Upper lobe of left lung (tissue), 6 donors: ENCODE measurements around the gene FAM8A1. TPM values are rescaled to one million over a fixed set of nuclear protein-coding genes. Genes with fewer than 3 reads are reported as not detected.
"Not testable (repeated sequence)": the region's sequence is repeated elsewhere in the genome, so short reads cannot be mapped to it uniquely, and the experiment has no call there.

Experiments used
- ATAC-seq, 2 donors: fragments of 200-7000 bp; cut with Tn5 transposase; one replicate each; pipeline ENCODE4 v1.9.1; 2022; ENCODE audit warnings: mild to moderate bottlenecking in 2 of 2, moderate library complexity in 2 of 2; ENCODE audit not compliant: low FRiP score in 2 of 2
- DNase-seq, 2 donors: peaks; one replicate each; pipeline ENCODE4 v3.0.0-alpha.2; 2019 to 2020
- H3K27ac ChIP-seq, 4 donors: fragments of 200-600 bp; sonication (generic); one replicate each; pipeline ENCODE4 v1.5.1; 2016 to 2019
- H3K27me3 ChIP-seq, 4 donors: fragments of 200-600 bp; sonication (generic); one replicate each; pipeline ENCODE4 v1.5.1; 2017 to 2019
- H3K36me3 ChIP-seq, 4 donors: fragments of 200-600 bp; sonication (generic); one replicate each; pipeline ENCODE4 v1.5.1; 2016 to 2019
- H3K4me1 ChIP-seq, 4 donors: fragments of 200-600 bp; sonication (generic); one replicate each; pipeline ENCODE4 v1.5.1; 2018 to 2019
- H3K4me3 ChIP-seq, 4 donors: fragments of 200-600 bp; sonication (generic); one replicate each; pipeline ENCODE4 v1.5.1; 2017 to 2019; ENCODE audit warnings: mild to moderate bottlenecking in 2 of 4, moderate library complexity in 1 of 4
- H3K9me3 ChIP-seq, 4 donors: fragments of 200-600 bp; sonication (generic); one replicate each; pipeline ENCODE4 v1.5.1; 2018 to 2019
- CTCF ChIP-seq, 6 experiments: fragments of 450-650 bp in 4 of 6; fragments of 200-600 bp in 2 of 6; sonication (generic) in 2 of 6; IDR thresholded peaks; one replicate each; pipeline ENCODE4 v1.5.1; 2016 to 2019; ENCODE audit warnings: antibody characterized with exemption in 6 of 6
- EP300 ChIP-seq, 4 donors: sonication (generic); formaldehyde crosslinking; IDR thresholded peaks; one replicate each; pipeline ENCODE4 v1.5.1; 2017; ENCODE audit warnings: antibody characterized with exemption in 4 of 4, control low read depth in 2 of 4
- POLR2A ChIP-seq, 4 donors: fragments of 450-650 bp; IDR thresholded peaks; one replicate each; pipeline ENCODE4 v1.5.1; 2016 to 2017; ENCODE audit warnings: antibody characterized with exemption in 4 of 4, mild to moderate bottlenecking in 2 of 4
- POLR2AphosphoS5 ChIP-seq, 2 donors: sonication (generic); formaldehyde crosslinking; IDR thresholded peaks; one replicate each; pipeline ENCODE4 v1.5.1; 2017; ENCODE audit warnings: antibody characterized with exemption in 2 of 2
- whole genome bisulfite sequencing, 2 donors: methylation state at CpG; one replicate each; pipeline ENCODE4 v1.1.5; 2017 to 2018; 5-methylcytosine and 5-hydroxymethylcytosine counted together
- total RNA-seq, 6 donors: library from RNA; depleted of rRNA in 4 of 6; stranded (reverse); fragments of >200 nt in 4 of 6; gene quantifications; one replicate each; pipeline versions ENCODE4 v1.1.0 to v1.2.1, GENCODE V29; 2016 to 2021
- donor health status: DM: no; HTN: no; CAD: no; lungs with moderate emphysema.
- donor health status: DM: no; HTN: yes; CAD: no; lungs with severe emphysema.

The FAM8A1 gene
- total RNA-seq, 6 donors from 2014 or later: 10.5 to 46.1 (median 24.7) TPM

DNA sequence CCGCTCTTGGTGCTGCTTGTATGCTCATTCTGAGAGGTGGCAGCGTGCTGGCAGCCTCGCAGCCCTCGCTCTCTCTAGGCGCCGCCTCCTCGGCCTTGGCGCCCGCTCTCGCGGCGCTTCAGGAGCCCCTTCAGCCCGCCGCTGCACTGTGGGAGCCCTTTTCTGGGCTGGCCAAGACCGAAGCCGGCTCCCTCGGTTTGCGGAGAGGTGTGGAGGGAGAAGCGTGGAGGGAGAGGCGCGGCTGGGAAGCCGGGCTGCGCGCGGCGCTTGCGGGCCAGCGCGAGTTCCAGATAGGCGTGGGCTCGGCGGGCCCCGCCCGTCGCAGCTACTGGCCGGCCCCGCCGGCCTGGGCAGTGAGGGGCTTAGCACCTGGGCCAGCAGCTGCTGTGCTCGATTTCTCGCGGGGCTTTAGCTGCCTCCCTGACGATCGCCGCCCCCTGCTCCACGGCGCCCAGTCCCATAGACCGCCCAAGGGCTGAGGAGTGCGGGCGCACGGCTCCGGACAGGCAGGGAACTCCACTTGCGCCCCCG is 19.5 kb upstream of the FAM8A1 start:
- Histone ChIP-seq H3K36me3 (no peaks in the 10 kb centered on the region), H3K27ac (peak overlapping the region in 1 of 4 donors; percentile 67), H3K4me1 (peaks cover 4 to 25% (median 8%) of the 10 kb centered on the region in 4 donors), H3K4me3 (peak overlapping the region; percentile 46 to 56 (median 52)), H3K9me3 (peaks cover 0 to 11% (median 8%) of the 10 kb centered on the region in 4 donors), H3K27me3 (no peaks in the 10 kb centered on the region)
- ATAC-seq (peak; percentile 73 to 89), DNase-seq (peak; percentile 39 to 92)
- TF ChIP-seq EP300 (IDR thresholded peaks at IDR 0.05) (no peak), CTCF (IDR thresholded peaks at IDR 0.05) (no peak), POLR2A (IDR thresholded peaks at IDR 0.05) (no peak), POLR2AphosphoS5 (IDR thresholded peaks at IDR 0.05) (no peak)
- WGBS, 2 donors: 20 to 37% methylated on average over 19 to 25 of the region's 53 CpGs

GRCh38 chr6:17581282-17581681 is 18.8 kb upstream of the FAM8A1 start:
- not testable (repeated sequence) for H3K27ac ChIP-seq, H3K36me3 ChIP-seq, ATAC-seq, H3K27me3 ChIP-seq, H3K4me3 ChIP-seq, DNase-seq
- peaks cover 4 to 32% (median 10%) of the 10 kb centered on the region in 4 donors for H3K4me1 ChIP-seq
- 94 to 95% methylated on average over 6 to 7 of the region's 7 CpGs for WGBS, 2 donors
- peaks cover 0 to 11% (median 8%) of the 10 kb centered on the region in 4 donors for H3K9me3 ChIP-seq

GRCh38 chr6:17583811-17584210 is 16.3 kb upstream of the FAM8A1 start:
- Histone ChIP-seq H3K4me3 (no peak overlapping the region), H3K27me3 (no peaks in the 10 kb centered on the region)
- 10 to 20% methylated on average over 5 of the region's 5 CpGs for WGBS, 2 donors

GRCh38 chr6:17584241-17584803 is 15.8 kb upstream of the FAM8A1 start:
- no peaks in the 10 kb centered on the region for H3K27me3 ChIP-seq
- peak overlapping the region; percentile 44 to 78 (median 60) for H3K27ac ChIP-seq
- no peaks in the 10 kb centered on the region for H3K36me3 ChIP-seq
- DNase-seq (peak in 1 of 2 donors; percentile 29), ATAC-seq (peak; percentile 71 to 77)
- no peak overlapping the region for H3K4me3 ChIP-seq
- 6 to 8% methylated on average over 7 of the region's 7 CpGs for WGBS, 2 donors
- no peak for TF ChIP-seq POLR2A (IDR thresholded peaks at IDR 0.05)
- TF ChIP-seq CTCF (IDR thresholded peaks at IDR 0.05): peak; percentile 59 to 88 (median 74)
- no peak for TF ChIP-seq POLR2AphosphoS5 (IDR thresholded peaks at IDR 0.05)
- no peak for TF ChIP-seq EP300 (IDR thresholded peaks at IDR 0.05)
- H3K9me3 ChIP-seq: no peaks in the 10 kb centered on the region
- H3K4me1 ChIP-seq: peaks cover 4 to 32% (median 10%) of the 10 kb centered on the region in 4 donors

More at GRCh38 chr6:17583811-17584210, 16.3 kb upstream of the FAM8A1 start:
- ATAC-seq: no peak
- Histone ChIP-seq H3K27ac (peak overlapping the region; percentile 44 to 78 (median 60)), H3K4me1 (peaks cover 4 to 32% (median 10%) of the 10 kb centered on the region in 4 donors), H3K9me3 (no peaks in the 10 kb centered on the region), H3K36me3 (no peaks in the 10 kb centered on the region)
- no peak for DNase-seq
- TF ChIP-seq CTCF (IDR thresholded peaks at IDR 0.05): no peak
- peak in 1 of 2 donors; percentile 42 for TF ChIP-seq POLR2AphosphoS5 (IDR thresholded peaks at IDR 0.05)

DNA sequence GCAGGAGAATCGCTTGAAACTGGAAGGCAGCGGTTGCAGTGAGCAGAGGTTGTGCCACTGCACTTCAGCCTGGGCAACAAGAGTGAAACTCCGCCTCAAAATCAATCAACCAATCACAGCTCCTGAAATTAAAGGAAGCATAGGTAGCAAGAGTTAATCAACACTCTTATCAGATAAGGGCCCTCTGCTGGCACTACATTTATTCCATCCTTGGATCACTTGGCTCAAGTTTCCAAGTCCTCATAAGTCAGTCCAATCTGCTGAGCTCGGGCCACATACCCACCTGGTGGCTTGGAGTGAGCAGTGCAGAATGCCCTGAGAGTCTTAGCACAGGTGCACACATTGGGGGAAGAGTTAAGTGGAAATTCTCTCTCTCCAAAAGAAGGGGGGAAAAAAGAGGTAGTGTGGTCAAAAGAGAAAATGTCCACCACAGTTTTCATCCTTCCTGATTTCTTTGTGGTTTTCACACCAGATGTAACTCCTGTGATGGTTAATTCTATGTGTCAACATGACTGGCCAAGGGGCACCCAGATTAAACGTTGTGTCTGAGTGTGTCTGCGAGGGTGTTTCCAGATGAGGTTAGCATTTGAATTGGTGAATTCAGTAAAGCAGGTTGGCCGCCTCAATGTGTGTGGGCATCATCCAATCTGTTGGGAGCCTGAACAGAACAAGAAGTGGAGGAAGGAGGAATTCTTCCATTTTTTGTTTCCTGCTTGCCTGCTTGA is 14.2 kb upstream of the FAM8A1 start:
- 57 to 60% methylated on average over 6 to 7 of the region's 7 CpGs for WGBS, 2 donors
- H3K4me3 ChIP-seq: no peak overlapping the region
- no peak overlapping the region for H3K27ac ChIP-seq
- H3K36me3 ChIP-seq: no peaks in the 10 kb centered on the region
- DNase-seq: peak in 1 of 2 donors; percentile 61
- H3K4me1 ChIP-seq: peaks cover 0 to 23% (median 8%) of the 10 kb centered on the region in 4 donors
- peak; percentile 28 to 80 for ATAC-seq
- H3K27me3 ChIP-seq: no peaks in the 10 kb centered on the region
- no peaks in the 10 kb centered on the region for H3K9me3 ChIP-seq
- TF ChIP-seq CTCF (IDR thresholded peaks at IDR 0.05): peak in 4 of 6 experiments; percentile 18 to 65 (median 38)
- TF ChIP-seq POLR2A (IDR thresholded peaks at IDR 0.05): no peak

DNA sequence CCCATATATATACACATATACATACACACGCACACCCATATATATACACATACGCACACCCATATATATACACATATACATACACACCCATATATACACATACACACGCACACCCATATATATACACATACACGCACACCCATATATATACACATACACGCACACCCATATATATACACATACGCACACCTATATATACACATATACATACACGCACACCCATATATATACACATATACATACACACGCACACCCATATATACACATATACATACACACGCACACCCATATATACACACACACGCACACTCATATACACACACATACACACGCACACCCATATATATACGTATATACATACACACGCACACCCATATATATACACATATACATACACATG is 13.5 kb upstream of the FAM8A1 start:
- not testable (repeated sequence) for H3K36me3 ChIP-seq, DNase-seq, H3K27me3 ChIP-seq, H3K9me3 ChIP-seq, H3K27ac ChIP-seq, ATAC-seq, H3K4me3 ChIP-seq
- WGBS, 2 donors: 91 to 95% methylated on average over 13 of the region's 13 CpGs
- peaks cover 0 to 22% (median 8%) of the 10 kb centered on the region in 4 donors for H3K4me1 ChIP-seq
